ENCODE results near the gene RRH. TPM values are rescaled to one million over a fixed set of nuclear protein-coding genes. Genes with fewer than 3 reads are reported as not detected.

Gene RRH
- total and polyA plus RNA-seq, 2 of the 4 experiments (the other 2 are of a cell fraction), result 0.05 TPM; not detected in 1

GRCh38 chr4:109809655-109810054 is 18.1 kb upstream of the RRH start:
- H3K18ac ChIP-seq (ENCODE audit: low read depth, low read length), result no peak overlapping the region
- CTCF ChIA-PET, result interaction anchor here (0.6 kb wide), 1 partner anchor 262 kb away, joined by 4 read pairs; no protein-coding TSS in a partner anchor
- no peak for ATAC-seq (ENCODE audit: low read depth)
- H2BK15ac ChIP-seq (ENCODE audit: low read depth, low read length), result no peak overlapping the region
- TF ChIP-seq RFX5 (IDR thresholded peaks at IDR 0.05; ENCODE audit: low read depth, low read length) (no peak), BHLHE40 (IDR thresholded peaks at IDR 0.05; ENCODE audit: low read depth, low read length) (no peak), MXI1 (IDR thresholded peaks at IDR 0.05; ENCODE audit: borderline replicate concordance, low read depth, low read length) (no peak), CTCF (conservative IDR thresholded peaks at IDR 0.05; ENCODE audit: low read depth, low read length) (no peak), ELK1 (IDR thresholded peaks at IDR 0.05; ENCODE audit: borderline replicate concordance, low read depth, low read length) (no peak), SMC3 (IDR thresholded peaks at IDR 0.05; ENCODE audit: low read depth, low read length) (no peak), FOS (IDR thresholded peaks at IDR 0.05; ENCODE audit: low read depth, low read length) (no peak), POLR2A (IDR thresholded peaks at IDR 0.05; ENCODE audit: low read depth, low read length) (no peak), MAFK (IDR thresholded peaks at IDR 0.05; ENCODE audit: low read depth, low read length) (no peak), MAZ (IDR thresholded peaks at IDR 0.05; ENCODE audit: borderline replicate concordance, low read depth, low read length) (no peak), NFE2L2 (IDR thresholded peaks at IDR 0.05; ENCODE audit: low read depth, low read length) (no peak), RAD21 (IDR thresholded peaks at IDR 0.05; ENCODE audit: low read length) (no peak), CEBPB (IDR thresholded peaks at IDR 0.05; ENCODE audit: low read depth, low read length) (no peak), CHD1 (IDR thresholded peaks at IDR 0.05; ENCODE audit: low read depth, low read length) (no peak), RCOR1 (IDR thresholded peaks at IDR 0.05; ENCODE audit: insufficient replicate concordance, low read length) (no peak), USF2 (IDR thresholded peaks at IDR 0.05; ENCODE audit: low read depth, low read length) (no peak)
- H3K4me1 ChIP-seq (ENCODE audit: control insufficient read depth, insufficient read depth, low read length), result no peaks in the 10 kb centered on the region
- no peaks in the 10 kb centered on the region for H4K20me1 ChIP-seq (ENCODE audit: insufficient read depth, low read length)
- in situ Hi-C loops (cut with MboI; ENCODE audit: low sequenced_read_pairs), result loop anchor here (10.0 kb wide), 3 partner anchors 105 to 385 kb away; partner anchors contain the start of gene CASP6
- no peaks in the 10 kb centered on the region for H3K27me3 ChIP-seq (ENCODE audit: control insufficient read depth, insufficient read depth, low read length)
- no TSS peak for BruUV-seq (replicated peaks)
- H2AFZ ChIP-seq (replicated peaks; ENCODE audit: low read length, poor library complexity), result no peak overlapping the region
- no peaks in the 10 kb centered on the region for H3K79me1 ChIP-seq (ENCODE audit: low read depth in 1 of 2, low read length in 2 of 2)
- H2AK5ac ChIP-seq (ENCODE audit: low read depth, low read length), result no peak overlapping the region
- no peak overlapping the region for H3K27ac ChIP-seq (ENCODE audit: insufficient read depth, low read length)
- H4K8ac ChIP-seq (ENCODE audit: low read depth in 2 of 2, low read length in 2 of 2), result no peak overlapping the region
- no CpG with 5 or more reads among the region's 2 CpGs for WGBS, 2 experiments (ENCODE audit: extremely low coverage in 2 of 2, insufficient read length in 1 of 2)
- H2AK9ac ChIP-seq (replicated peaks; ENCODE audit: low read depth, low read length, poor library complexity), result no peak overlapping the region
- H3K23ac ChIP-seq (ENCODE audit: low read depth, low read length), result no peak overlapping the region
- H3K36me3 ChIP-seq (ENCODE audit: control insufficient read depth, insufficient read depth, low read length), result no peaks in the 10 kb centered on the region
- no peak overlapping the region for H3K4me3 ChIP-seq (ENCODE audit: insufficient read depth, low read depth, low read length)
- no peak overlapping the region for H4K5ac ChIP-seq (ENCODE audit: low read depth, low read length)
- no peak overlapping the region for H3K9ac ChIP-seq (ENCODE audit: low read depth, low read length)
- H3K14ac ChIP-seq (replicated peaks; ENCODE audit: low read depth, low read length), result no peak overlapping the region
- H2BK20ac ChIP-seq (ENCODE audit: low read depth, low read length), result no peak overlapping the region
- no peak overlapping the region for H3K4me2 ChIP-seq (ENCODE audit: low read depth, low read length)
- no peak overlapping the region for H3K56ac ChIP-seq (ENCODE audit: extremely low read depth, insufficient read depth, low read length)
- no peak for DNase-seq
- H4K91ac ChIP-seq (ENCODE audit: insufficient read depth, low read depth, low read length), result no peak overlapping the region
- H2BK120ac ChIP-seq (ENCODE audit: low read depth, low read length), result no peak overlapping the region
- POLR2A ChIA-PET (ENCODE audit: unreplicated experiment), result no interaction called here
- H3K9me1 ChIP-seq (ENCODE audit: insufficient read depth, low read length), result no peaks in the 10 kb centered on the region
- no peaks in the 10 kb centered on the region for H3K9me3 ChIP-seq (ENCODE audit: control insufficient read depth, insufficient read depth, low read length)
- intact Hi-C loops (cut with micrococcal nuclease), result no loop called here
- no peak overlapping the region for H3K4ac ChIP-seq (ENCODE audit: low read depth, low read length)
- dilution Hi-C loops (cut with HindIII; ENCODE audit: low sequenced_read_pairs, unreplicated experiment), result no loop called here
- H2BK5ac ChIP-seq (ENCODE audit: low read depth, low read length, poor library complexity, severe bottlenecking), result no peak overlapping the region
